HG02870 (cell line): ENCODE measurements around the gene RNF115.
"Not testable (repeated sequence)": the region's sequence is repeated elsewhere in the genome, so short reads cannot be mapped to it uniquely, and the experiment has no call there.

Source experiments
- ATAC-seq: cut with Tn5 transposase; IDR thresholded peaks from one replicate; pipeline ENCODE4 v1.9.1; 2021; ENCODE audit warnings: mild to moderate bottlenecking, moderate library complexity; ENCODE audit not compliant: unreplicated experiment

Gene RNF115

DNA sequence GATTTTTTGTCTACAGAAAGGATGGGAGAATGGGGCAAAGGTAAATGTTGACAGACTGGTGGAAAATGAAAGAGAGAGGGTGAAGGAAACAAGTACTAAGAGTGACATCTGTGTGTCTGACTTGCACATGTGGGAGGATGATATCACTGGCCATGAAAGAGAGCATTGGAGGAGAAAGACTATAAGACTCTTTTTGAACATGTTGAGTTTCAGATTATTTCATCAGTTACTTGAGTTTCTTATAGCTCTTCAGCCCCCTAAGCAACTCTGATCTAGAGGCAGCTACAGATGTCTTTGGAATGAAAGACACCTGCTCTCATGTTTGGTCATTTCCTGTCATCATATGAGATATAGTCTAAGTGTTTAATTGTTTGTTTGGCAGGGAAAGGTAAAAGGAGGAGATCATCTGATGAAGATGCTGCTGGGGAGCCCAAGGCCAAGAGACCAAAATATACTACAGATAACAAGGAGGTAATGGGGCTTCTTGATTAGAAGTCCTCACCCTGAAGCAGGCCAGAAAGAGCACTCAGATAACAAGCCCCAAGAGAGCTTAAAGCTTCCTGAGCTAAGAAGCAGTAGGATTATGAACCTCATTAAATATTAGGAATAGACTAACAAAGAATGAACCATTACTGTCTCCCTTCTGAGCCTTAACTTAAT lies 4.6 kb upstream of the RNF115 start:
- ATAC-seq: no peak

GRCh38 chr1:145827966-145828365 lies 4.1 kb upstream of the RNF115 start:
- ATAC-seq: no peak

GRCh38 chr1:145826030-145826429 lies 2.1 kb upstream of the RNF115 start:
- ATAC-seq: no peak

DNA sequence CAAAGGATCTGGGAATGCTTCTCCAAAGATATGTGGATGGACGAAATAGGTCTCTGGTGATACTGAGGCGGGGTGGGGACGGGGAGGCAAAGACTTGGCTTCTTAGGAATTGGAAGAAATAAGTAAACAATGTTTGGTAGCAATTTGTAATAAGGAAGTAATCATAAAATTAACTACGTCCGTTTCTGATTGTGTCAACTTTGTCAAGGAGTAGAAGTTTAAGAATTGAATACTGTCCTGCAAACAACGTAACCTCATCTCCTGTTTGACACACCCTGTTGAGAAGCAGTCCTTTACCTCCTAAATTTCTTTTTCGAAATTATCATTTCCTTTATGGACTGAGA lies 576 bp upstream of the RNF115 start:
- no peak for ATAC-seq

DNA sequence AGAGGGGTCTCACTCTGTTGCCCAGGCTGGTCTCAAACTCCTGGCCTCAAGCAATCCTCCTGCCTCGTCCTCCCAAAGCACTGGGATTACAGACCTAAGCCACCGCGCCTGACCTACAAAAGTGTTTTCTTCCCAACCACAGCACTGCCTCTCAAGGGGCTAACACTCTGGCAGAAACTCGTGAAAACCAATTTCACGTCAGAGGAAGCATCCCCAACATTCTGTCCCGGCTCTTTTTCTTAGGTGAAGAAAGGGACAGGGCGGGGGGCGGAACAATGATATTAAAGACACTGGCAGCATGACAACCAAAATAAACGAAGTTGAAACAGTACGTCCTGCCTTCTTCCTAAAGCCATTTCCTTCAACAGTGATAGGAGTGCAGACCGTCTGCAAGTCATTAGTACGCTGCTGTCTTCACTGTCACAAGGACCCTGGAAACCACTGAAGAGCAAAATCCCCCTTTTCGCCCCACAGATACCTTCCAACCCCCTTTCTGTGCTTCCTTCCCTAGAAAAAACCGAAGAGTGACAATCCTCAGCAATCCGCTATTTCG lies 1.0 kb downstream of the RNF115 start:
- not testable (repeated sequence) for ATAC-seq

DNA sequence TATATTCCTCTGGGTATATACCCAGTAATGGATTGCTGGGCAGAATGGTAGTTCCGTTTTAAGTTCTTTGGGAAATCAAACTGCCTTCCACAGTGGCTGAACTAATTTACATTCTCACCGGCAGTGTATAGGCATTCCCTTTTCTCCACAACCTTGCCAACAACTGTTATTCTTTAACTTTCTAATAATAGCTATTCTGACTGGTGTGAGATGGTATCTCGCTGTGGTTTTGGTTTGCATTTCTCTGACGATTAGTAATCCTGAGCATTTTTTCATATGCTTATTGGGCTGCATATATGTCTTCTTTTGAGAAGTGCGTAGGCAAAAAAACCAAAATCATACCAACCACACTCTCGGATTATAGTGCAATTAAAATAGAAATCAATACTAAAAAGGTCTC lies 5.8 kb downstream of the RNF115 start:
- ATAC-seq: not testable (repeated sequence)

GRCh38 chr1:145812977-145813810 lies 10.7 kb downstream of the RNF115 start:
- not testable (repeated sequence) for ATAC-seq

DNA sequence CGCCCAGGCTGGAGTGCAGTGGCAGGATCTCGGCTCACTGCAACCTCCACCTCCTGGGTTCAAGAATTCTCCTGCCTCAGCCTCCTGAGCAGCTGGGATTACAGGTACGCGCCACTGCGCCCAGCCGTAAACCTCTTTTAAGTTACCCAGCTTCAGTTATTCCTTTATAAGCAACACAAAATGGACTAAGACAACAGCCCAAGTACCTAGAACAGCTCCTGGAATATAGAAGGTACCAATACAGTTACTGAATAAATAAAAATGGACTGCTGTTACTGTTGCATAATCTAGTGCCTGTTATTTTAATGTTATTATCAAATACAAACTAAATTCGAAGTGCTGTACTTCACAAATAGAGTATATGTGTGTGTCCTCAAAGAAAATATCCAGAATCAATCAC lies 17.1 kb downstream of the RNF115 start:
- no peak for ATAC-seq

DNA sequence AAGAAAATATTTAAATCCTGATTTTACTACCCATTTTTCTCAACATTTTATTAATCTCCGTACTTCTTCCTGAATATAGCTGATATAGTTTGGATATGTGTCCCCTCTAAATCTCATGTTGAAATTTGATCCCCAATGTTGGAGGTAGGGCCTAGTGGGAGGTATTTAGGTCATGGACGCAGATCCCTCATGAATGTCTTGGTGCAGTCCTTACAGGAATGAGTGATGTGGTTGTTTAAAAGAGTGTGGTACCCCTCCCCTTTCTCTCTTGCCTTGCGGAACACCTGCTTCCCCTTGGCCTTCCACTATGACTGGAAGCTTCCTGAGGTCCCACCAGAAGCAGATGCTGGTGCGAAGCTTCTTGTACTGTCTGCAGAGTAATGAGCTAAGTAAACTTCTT lies 17.5 kb downstream of the RNF115 start:
- ATAC-seq: no peak

DNA sequence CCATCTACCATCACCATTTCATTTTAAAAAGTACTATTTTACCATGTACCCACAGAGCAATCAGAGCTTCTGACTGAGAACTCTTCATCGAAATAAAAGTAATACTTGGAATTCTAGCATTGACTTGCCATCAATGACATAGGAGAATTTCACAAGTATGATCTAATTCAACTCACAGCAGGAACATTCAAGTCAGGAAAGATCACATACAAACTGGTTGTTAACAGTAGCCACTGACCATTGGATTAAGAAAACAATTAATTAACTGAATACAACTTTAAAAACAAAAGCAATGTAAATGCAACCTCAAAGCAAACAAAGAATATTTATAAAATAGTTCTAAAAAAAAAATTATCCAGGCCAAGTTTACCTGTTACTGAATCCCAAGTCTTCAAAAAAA lies 18.8 kb downstream of the RNF115 start:
- no peak for ATAC-seq

- no peak for ATAC-seq
These were observed 19.5 kb downstream of the RNF115 start for GRCh38 chr1:145804235-145805045.

DNA sequence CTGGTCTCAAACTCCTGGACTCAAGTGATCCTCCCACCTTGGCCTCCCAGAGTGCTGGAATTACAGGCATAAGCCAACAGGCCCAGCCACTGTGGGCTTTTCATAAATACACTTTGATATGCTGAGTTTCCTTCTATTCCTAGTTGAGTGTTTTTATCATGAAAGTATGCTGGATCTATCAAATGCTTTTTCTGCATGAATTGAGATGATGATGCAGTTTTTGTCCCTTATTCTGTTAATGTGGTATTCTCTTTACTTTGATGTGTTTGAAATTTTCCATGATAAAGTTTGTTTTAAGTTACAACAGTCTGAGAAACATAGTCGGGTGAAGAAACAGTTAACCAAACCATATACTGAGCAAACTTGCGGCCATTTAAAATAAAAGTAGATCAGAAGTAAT lies 24.1 kb downstream of the RNF115 start:
- no peak for ATAC-seq

DNA sequence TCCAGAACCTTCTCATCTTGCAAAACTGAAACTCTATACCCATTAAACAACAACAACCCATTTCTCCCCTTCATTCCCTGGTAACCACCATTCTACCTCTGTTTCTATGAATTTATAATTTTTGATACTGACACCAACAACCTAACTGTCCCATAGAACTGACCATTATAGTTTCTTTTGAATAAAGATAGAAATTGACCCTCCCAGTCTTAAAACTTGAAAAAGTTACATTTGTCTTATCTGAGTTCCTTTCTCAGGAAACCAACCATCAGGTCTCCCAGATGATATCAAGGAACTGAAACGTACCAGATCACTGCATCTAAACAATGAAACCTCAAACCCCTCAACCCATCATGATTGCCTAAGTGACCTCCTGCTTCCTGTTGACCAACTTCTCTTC lies 27.1 kb downstream of the RNF115 start:
- no peak for ATAC-seq

GRCh38 chr1:145795257-145795881 lies 28.5 kb downstream of the RNF115 start:
- ATAC-seq: no peak

- no peak for ATAC-seq
These were observed 31.4 kb downstream of the RNF115 start for GRCh38 chr1:145792484-145792883.

DNA sequence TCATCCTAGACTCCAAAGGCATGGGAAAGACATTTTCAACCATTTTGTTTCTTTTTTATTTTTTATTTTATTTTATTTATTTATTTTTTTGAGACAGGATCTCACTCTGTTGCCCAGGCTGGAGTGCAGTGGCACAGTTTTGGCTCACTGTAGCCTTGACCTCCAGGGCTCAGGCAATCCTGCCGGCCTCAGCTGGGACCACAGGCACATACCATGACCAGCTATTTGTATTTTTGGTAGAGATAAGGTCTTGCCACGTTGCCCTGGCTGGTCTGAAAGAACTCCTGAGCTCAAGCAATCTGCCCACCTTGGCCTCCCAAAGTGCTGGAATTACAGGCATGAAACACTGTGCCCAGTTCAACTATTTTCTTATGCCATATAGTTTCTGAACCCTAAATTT lies 32.0 kb downstream of the RNF115 start:
- ATAC-seq: not testable (repeated sequence)

GRCh38 chr1:145788580-145788979 lies 35.3 kb downstream of the RNF115 start:
- ATAC-seq: no peak

DNA sequence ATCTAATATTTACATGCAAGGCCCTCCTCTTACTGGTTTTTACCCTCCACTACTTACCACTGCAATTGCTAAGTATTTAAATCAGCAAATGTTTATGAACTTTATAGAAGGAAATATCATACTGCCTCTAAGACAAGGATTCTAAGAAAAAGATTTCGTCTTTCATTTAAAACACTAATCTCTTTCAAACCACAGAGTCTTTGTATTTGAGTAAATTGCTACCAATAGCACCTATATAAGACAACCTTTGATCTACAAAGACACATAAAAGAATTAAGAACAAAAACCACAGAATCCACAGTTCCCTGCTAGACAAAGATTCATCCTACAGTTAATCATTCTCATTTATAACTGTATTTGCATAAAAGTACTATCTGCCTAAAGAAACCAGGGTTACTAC lies 37.6 kb downstream of the RNF115 start:
- no peak for ATAC-seq

GRCh38 chr1:145785547-145785946 lies 38.3 kb downstream of the RNF115 start:
- no peak for ATAC-seq

- no peak for ATAC-seq
These were observed 39.5 kb downstream of the RNF115 start for GRCh38 chr1:145784409-145784808.
